GM23338 (cell line): Measurements from ENCODE around the gene MYD88. TPM values are rescaled to one million over a fixed set of nuclear protein-coding genes. Genes with fewer than 3 reads are reported as not detected.

Experiments used
- ATAC-seq: fragments of 200-7000 bp; cut with Tn5 transposase; 3 replicates; pipeline ENCODE4 v1.9.1; 2020
- DNase-seq: peaks from one replicate; pipeline ENCODE4 v3.0.0-alpha.2; 2015; ENCODE audit warnings: low spot score
- H2AFZ ChIP-seq: fragments of 200-600 bp; sonication (generic); 2 replicates; pipeline ENCODE4 v1.8.0; 2016; ENCODE audit warnings: antibody characterized with exemption, mild to moderate bottlenecking, moderate library complexity
- H3F3A ChIP-seq: fragments of 200-600 bp; sonication (generic); replicated peaks from 2 replicates; pipeline ENCODE4 v1.8.0; 2017; ENCODE audit warnings: antibody characterized with exemption, mixed run types, low read depth
- H3K27ac ChIP-seq: fragments of 200-600 bp; sonication (generic); 2 replicates; pipeline ENCODE4 v1.6.1; 2016; ENCODE audit warnings: low read depth
- H3K27me3 ChIP-seq: fragments of 200-600 bp; sonication (generic); 2 replicates; pipeline ENCODE4 v1.8.0; 2016; ENCODE audit warnings: mild to moderate bottlenecking, mixed run types, moderate library complexity; ENCODE audit not compliant: insufficient read depth
- H3K36me3 ChIP-seq: fragments of 200-600 bp; sonication (generic); 2 replicates; pipeline ENCODE4 v1.8.0; 2016; ENCODE audit warnings: mild to moderate bottlenecking; ENCODE audit not compliant: insufficient read depth
- H3K4me1 ChIP-seq: fragments of 200-600 bp; sonication (generic); 2 replicates; pipeline ENCODE4 v1.8.0; 2016; ENCODE audit warnings: mild to moderate bottlenecking, moderate library complexity; ENCODE audit not compliant: insufficient read depth
- H3K4me2 ChIP-seq: fragments of 200-600 bp; sonication (generic); 2 replicates; pipeline ENCODE4 v1.7.1; 2017; ENCODE audit warnings: mixed run types
- H3K4me3 ChIP-seq: fragments of 200-600 bp; sonication (generic); 2 replicates; pipeline ENCODE4 v1.6.1; 2016; ENCODE audit warnings: mixed run types
- H3K79me2 ChIP-seq: fragments of 200-600 bp; sonication (generic); replicated peaks from 2 replicates; pipeline ENCODE4 v1.8.0; 2017; ENCODE audit warnings: mild to moderate bottlenecking; ENCODE audit not compliant: insufficient read depth
- H3K9me2 ChIP-seq: fragments of 200-600 bp; sonication (generic); 2 replicates; pipeline ENCODE4 v1.8.0; 2017; ENCODE audit not compliant: insufficient read depth
- H4K20me1 ChIP-seq: fragments of 200-600 bp; sonication (generic); replicated peaks from 2 replicates; pipeline ENCODE4 v1.8.0; 2017; ENCODE audit warnings: mild to moderate bottlenecking; ENCODE audit not compliant: insufficient read depth
- H3K27ac Mint-ChIP-seq: 2 replicates; pipeline ENCODE4 v1.8.0; 2020; ENCODE audit warnings: inconsistent platforms, mild to moderate bottlenecking, moderate library complexity, mixed read lengths
- H3K27me3 Mint-ChIP-seq: 3 replicates; pipeline ENCODE4 v1.8.0; 2022; ENCODE audit warnings: low read depth, mild to moderate bottlenecking, moderate library complexity, mixed read lengths, inconsistent platforms; ENCODE audit not compliant: insufficient read depth, poor library complexity
- H3K36me3 Mint-ChIP-seq: 3 replicates; pipeline ENCODE4 v1.8.0; 2021; ENCODE audit warnings: low read depth, mild to moderate bottlenecking, inconsistent platforms, moderate library complexity, mixed read lengths
- H3K4me1 Mint-ChIP-seq: 3 replicates; pipeline ENCODE4 v1.8.0; 2020; ENCODE audit warnings: mild to moderate bottlenecking, inconsistent platforms, mixed read lengths
- H3K4me3 Mint-ChIP-seq: 3 replicates; pipeline ENCODE4 v1.8.0; 2021; ENCODE audit warnings: moderate library complexity, mild to moderate bottlenecking, inconsistent platforms, mixed read lengths
- H3K9me3 Mint-ChIP-seq: 3 replicates; pipeline ENCODE4 v1.8.0; 2020; ENCODE audit warnings: moderate library complexity, mild to moderate bottlenecking, inconsistent platforms, mixed read lengths
- CREB1 ChIP-seq: fragments of 250-450 bp; sonication (Bioruptor Pico); IDR thresholded peaks from 2 replicates; pipeline ENCODE4 v1.5.0; 2020; ENCODE audit warnings: low read depth, mild to moderate bottlenecking, moderate library complexity
- CTCF ChIP-seq, 2 experiments: fragments of 200-600 bp in 1 of 2; sonication (generic) in 1 of 2; conservative IDR thresholded peaks; 2 replicates each; pipeline versions ENCODE4 v1.5.1 to v1.6.1; 2016 to 2017; ENCODE audit warnings: antibody characterized with exemption in 2 of 2, low read depth in 2 of 2, mild to moderate bottlenecking in 2 of 2, moderate library complexity in 1 of 2
- REST ChIP-seq: IDR thresholded peaks from one replicate; pipeline ENCODE4 v1.6.1; 2018; ENCODE audit warnings: antibody characterized with exemption; ENCODE audit not compliant: unreplicated experiment
- STAT1 ChIP-seq: IDR thresholded peaks from one replicate; pipeline ENCODE4 v1.6.1; 2016; ENCODE audit warnings: antibody characterized with exemption; ENCODE audit not compliant: unreplicated experiment
- ZNF331 ChIP-seq: fragments of 250-450 bp; sonication (Bioruptor Pico); IDR thresholded peaks from 2 replicates; pipeline ENCODE4 v1.5.0; 2020; ENCODE audit warnings: low read depth, mild to moderate bottlenecking, moderate library complexity
- polyA plus RNA-seq: library from polyadenylated mRNA; unstranded; fragments of >200 nt; fragmentation: Nextera tagmentation; extraction: Ambion mirVana; gene quantifications from 2 replicates; pipeline ENCODE4 v1.2.1, GENCODE V29; 2016
- total RNA-seq: library from RNA; depleted of rRNA; stranded (reverse); fragments of >200 nt; shearing (Covaris generic); gene quantifications from 2 replicates; pipeline ENCODE4 v1.2.3, GENCODE V29; 2014

The MYD88 gene
- total and polyA plus RNA-seq, 2 experiments from 2014 or later: 15.5 to 26.0 TPM

- no peaks in the 10 kb centered on the region for H3K4me1 Mint-ChIP-seq
Measured at GRCh38 chr3:38116471-38117162, 21.8 kb upstream of the MYD88 start.

More at GRCh38 chr3:38116471-38117162, 21.8 kb upstream of the MYD88 start:
- ATAC-seq (no peak), DNase-seq (no peak)
- H3K27me3 ChIP-seq: no peaks in the 10 kb centered on the region
- no peak overlapping the region for H3K4me2 ChIP-seq
- H3K36me3 ChIP-seq: no peaks in the 10 kb centered on the region
- Mint-ChIP-seq H3K27ac (no peak overlapping the region), H3K27me3 (peaks cover 20% of the 10 kb centered on the region), H3K36me3 (peaks cover 7% of the 10 kb centered on the region; the same call in 2 of the 3 replicates), H3K9me3 (no peaks in the 10 kb centered on the region; the same call in 2 of the 3 replicates), H3K4me3 (no peak overlapping the region)
- no peaks in the 10 kb centered on the region for H3F3A ChIP-seq
- H2AFZ ChIP-seq: no peak overlapping the region
- no peaks in the 10 kb centered on the region for H3K9me2 ChIP-seq
- H4K20me1 ChIP-seq: no peaks in the 10 kb centered on the region; the same call in 1 of the 2 replicates
- TF ChIP-seq STAT1 (no peak), CREB1 (CRISPR knock-in tag) (no peak), ZNF331 (no peak), REST (no peak), CTCF (conservative IDR thresholded peaks at IDR 0.05; ENCODE audit: low read depth in 2 of 2) (peak in 1 of 2 experiments; percentile 30; a peak in 1 of 4 replicates)
- no peak overlapping the region for H3K4me3 ChIP-seq
- no peak overlapping the region for H3K27ac ChIP-seq
- H3K4me1 ChIP-seq: no peaks in the 10 kb centered on the region
- no peaks in the 10 kb centered on the region for H3K79me2 ChIP-seq
